ENCODE data around the gene PCBD1. TPM values are rescaled to one million over a fixed set of nuclear protein-coding genes. Genes with fewer than 3 reads are reported as not detected.

PCBD1 gene
- total RNA-seq, 1 experiment from 2014 or later: 164 TPM

DNA sequence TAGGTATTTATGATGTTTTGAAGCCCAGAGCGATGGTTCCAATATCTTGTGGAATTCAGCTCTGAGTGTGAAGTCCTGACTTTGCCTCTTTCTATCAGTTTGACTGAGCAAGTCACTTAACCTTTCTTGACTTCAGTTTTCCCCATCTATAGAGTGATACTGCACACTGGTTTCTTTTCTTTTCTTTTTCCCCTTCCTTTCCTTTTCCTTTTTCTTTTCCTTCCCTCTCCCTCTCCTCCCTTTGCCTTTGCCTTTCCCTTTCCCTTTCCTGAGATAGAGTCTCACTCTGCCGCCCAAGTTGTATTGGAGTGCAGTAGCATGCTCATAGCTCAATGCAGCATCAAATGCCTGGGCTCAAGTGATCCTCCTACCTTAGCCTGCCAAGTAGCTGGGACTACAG lies 52.0 kb downstream of the PCBD1 start:
- Histone ChIP-seq H3F3A (ENCODE audit: insufficient read depth, low read depth) (peaks cover 28% of the 10 kb centered on the region), H3K4me1 (replicated peaks; ENCODE audit: insufficient read depth) (peaks cover 44% of the 10 kb centered on the region), H4K20me1 (ENCODE audit: insufficient read depth) (no peaks in the 10 kb centered on the region), H2AFZ (no peak overlapping the region), H3K36me3 (ENCODE audit: low read depth) (peaks cover 67% of the 10 kb centered on the region), H3K4me3 (no peak overlapping the region), H3K27me3 (ENCODE audit: insufficient read depth, low read depth) (no peaks in the 10 kb centered on the region), H3K79me2 (ENCODE audit: low read depth) (peaks cover 83% of the 10 kb centered on the region), H3K9me2 (ENCODE audit: insufficient read depth) (no peaks in the 10 kb centered on the region), H3K4me2 (no peak overlapping the region), H3K9me3 (ENCODE audit: insufficient read depth, low read depth) (no peaks in the 10 kb centered on the region), H3K27ac (0 out of 2 replicates have a peak overlapping the region, but pooled peaks have one; percentile 21)
- DNase-seq: no peak
- no TSS peak for BruUV-seq (replicated peaks)
- TF ChIP-seq EZH2 (IDR thresholded peaks at IDR 0.05; ENCODE audit: low read depth): no peak
- TF ChIP-seq, protein P1, sequence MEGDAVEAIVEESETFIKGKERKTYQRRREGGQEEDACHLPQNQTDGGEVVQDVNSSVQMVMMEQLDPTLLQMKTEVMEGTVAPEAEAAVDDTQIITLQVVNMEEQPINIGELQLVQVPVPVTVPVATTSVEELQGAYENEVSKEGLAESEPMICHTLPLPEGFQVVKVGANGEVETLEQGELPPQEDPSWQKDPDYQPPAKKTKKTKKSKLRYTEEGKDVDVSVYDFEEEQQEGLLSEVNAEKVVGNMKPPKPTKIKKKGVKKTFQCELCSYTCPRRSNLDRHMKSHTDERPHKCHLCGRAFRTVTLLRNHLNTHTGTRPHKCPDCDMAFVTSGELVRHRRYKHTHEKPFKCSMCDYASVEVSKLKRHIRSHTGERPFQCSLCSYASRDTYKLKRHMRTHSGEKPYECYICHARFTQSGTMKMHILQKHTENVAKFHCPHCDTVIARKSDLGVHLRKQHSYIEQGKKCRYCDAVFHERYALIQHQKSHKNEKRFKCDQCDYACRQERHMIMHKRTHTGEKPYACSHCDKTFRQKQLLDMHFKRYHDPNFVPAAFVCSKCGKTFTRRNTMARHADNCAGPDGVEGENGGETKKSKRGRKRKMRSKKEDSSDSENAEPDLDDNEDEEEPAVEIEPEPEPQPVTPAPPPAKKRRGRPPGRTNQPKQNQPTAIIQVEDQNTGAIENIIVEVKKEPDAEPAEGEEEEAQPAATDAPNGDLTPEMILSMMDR (conservative IDR thresholded peaks at IDR 0.05): no peak
- ChIA-PET POLR2A (ENCODE audit: unreplicated experiment) (no interaction called here), CTCF (no interaction called here)
- intact Hi-C loops (cut with micrococcal nuclease; ENCODE audit: unreplicated experiment): no loop called here

DNA sequence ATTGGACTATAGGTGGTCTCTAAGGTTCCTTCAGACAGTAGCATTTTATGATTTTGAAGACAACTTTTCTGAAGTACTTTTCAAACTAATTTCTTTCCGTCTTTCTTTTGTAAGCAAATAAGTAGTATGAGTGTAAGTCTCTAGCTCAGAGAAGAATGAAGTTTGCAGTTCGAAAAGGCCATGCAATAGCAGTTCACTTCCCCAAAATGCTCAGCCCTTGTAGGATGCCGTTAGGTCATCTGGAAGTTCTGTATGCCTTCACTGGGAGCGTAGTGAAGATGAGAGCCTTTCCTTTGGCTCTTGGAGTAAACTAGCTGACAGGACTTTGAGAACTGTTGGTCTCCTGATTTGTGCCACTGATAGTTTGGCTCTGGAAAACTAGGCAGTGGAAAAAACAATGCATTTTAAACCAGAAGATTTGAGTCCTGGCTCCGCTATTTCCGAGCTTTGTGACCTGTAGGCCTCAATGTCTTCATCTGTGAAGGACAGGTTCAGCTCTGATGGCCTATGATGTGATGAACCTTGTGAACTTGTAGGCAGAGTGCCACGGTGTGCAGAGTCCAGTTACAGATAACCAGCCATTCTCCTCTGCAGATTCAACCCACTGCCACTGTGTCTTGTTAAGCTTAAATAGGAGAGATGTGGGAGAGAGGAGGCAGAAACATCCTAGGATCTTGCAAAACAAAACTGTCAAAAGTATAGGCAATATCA lies 53.8 kb downstream of the PCBD1 start:
- Histone ChIP-seq H3F3A (ENCODE audit: insufficient read depth, low read depth) (peaks cover 33% of the 10 kb centered on the region), H3K4me2 (no peak overlapping the region), H3K27me3 (ENCODE audit: insufficient read depth, low read depth) (no peaks in the 10 kb centered on the region), H2AFZ (no peak overlapping the region), H3K36me3 (ENCODE audit: low read depth) (peaks cover 60% of the 10 kb centered on the region), H3K4me3 (no peak overlapping the region), H3K4me1 (replicated peaks; ENCODE audit: insufficient read depth) (peaks cover 61% of the 10 kb centered on the region), H3K27ac (no peak overlapping the region), H3K79me2 (ENCODE audit: low read depth) (peaks cover 79% of the 10 kb centered on the region), H3K9me3 (ENCODE audit: insufficient read depth, low read depth) (no peaks in the 10 kb centered on the region), H3K9me2 (ENCODE audit: insufficient read depth) (no peaks in the 10 kb centered on the region), H4K20me1 (ENCODE audit: insufficient read depth) (no peaks in the 10 kb centered on the region)
- DNase-seq: no peak
- no TSS peak for BruUV-seq (replicated peaks)
- intact Hi-C loops (cut with micrococcal nuclease; ENCODE audit: unreplicated experiment): no loop called here
- ChIA-PET CTCF (no interaction called here), POLR2A (ENCODE audit: unreplicated experiment) (no interaction called here)
- no peak for TF ChIP-seq EZH2 (IDR thresholded peaks at IDR 0.05; ENCODE audit: low read depth)
- TF ChIP-seq, protein P1 (conservative IDR thresholded peaks at IDR 0.05): no peak

DNA sequence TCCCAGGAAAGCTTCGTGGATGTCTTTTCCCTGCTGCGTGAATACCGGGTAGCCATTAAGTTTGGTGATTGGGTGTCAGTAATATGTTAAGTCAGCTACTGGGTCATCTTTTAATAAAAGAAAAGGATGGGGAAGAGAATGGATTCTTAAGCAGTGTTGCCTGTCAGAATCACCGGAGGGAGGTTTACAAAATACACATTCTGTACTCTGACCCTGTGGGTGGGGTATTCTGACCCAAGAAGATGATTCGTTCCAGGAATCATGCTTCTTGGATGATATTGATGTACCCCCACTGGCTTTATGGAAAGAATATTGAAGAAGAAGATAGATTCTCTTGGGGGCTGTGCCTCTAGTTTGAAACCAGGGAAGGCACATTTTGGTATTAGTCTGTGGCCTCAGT lies 54.3 kb downstream of the PCBD1 start:
- H3K9me2 ChIP-seq (ENCODE audit: insufficient read depth): no peaks in the 10 kb centered on the region
- no peaks in the 10 kb centered on the region for H3K9me3 ChIP-seq (ENCODE audit: insufficient read depth, low read depth)
- peaks cover 67% of the 10 kb centered on the region for H3K4me1 ChIP-seq (replicated peaks; ENCODE audit: insufficient read depth)
- no peak for TF ChIP-seq EZH2 (IDR thresholded peaks at IDR 0.05; ENCODE audit: low read depth)
- TF ChIP-seq, protein P1 (conservative IDR thresholded peaks at IDR 0.05): no peak
- peaks cover 54% of the 10 kb centered on the region for H3K36me3 ChIP-seq (ENCODE audit: low read depth)
- H3K4me3 ChIP-seq: no peak overlapping the region
- no peak overlapping the region; the same call in 1 of the 2 replicates for H3K4me2 ChIP-seq
- POLR2A ChIA-PET (ENCODE audit: unreplicated experiment): no interaction called here
- peaks cover 85% of the 10 kb centered on the region for H3K79me2 ChIP-seq (ENCODE audit: low read depth)
- H3F3A ChIP-seq (ENCODE audit: insufficient read depth, low read depth): peaks cover 39% of the 10 kb centered on the region
- no TSS peak for BruUV-seq (replicated peaks)
- H3K27me3 ChIP-seq (ENCODE audit: insufficient read depth, low read depth): no peaks in the 10 kb centered on the region
- peak overlapping the region; percentile 80 for H3K27ac ChIP-seq
- intact Hi-C loops (cut with micrococcal nuclease; ENCODE audit: unreplicated experiment): no loop called here
- no peak overlapping the region for H2AFZ ChIP-seq
- H4K20me1 ChIP-seq (ENCODE audit: insufficient read depth): no peaks in the 10 kb centered on the region
- DNase-seq: no peak
- CTCF ChIA-PET: no interaction called here
